Calu3 (cell line): ENCODE data around the gene CDK2AP2. TPM values are rescaled to one million over a fixed set of nuclear protein-coding genes. Genes with fewer than 3 reads are reported as not detected.
"Not testable (repeated sequence)": the region's sequence is repeated elsewhere in the genome, so short reads cannot be mapped to it uniquely, and the experiment has no call there.

ENCODE experiments used
- BruUV-seq: library from RNA; stranded (reverse); fragments of 400-500 nt; replicated peaks from 2 replicates; lab custom pipeline; 2021; lab: Mats Ljungman, UMichigan
- CTCF ChIA-PET: fragments of 300-600 bp; sonication (Branson Sonifier 250); formaldehyde crosslinking; loops from one replicate; lab custom pipeline; 2022; ENCODE audit warnings: antibody characterized with exemption; lab: Charles Lee
- DNase-seq: peaks from one replicate; pipeline ENCODE4 v3.0.0; 2022
- H3K27ac Mint-ChIP-seq: one replicate; pipeline ENCODE4 v1.8.0; 2022; ENCODE audit warnings: mixed read lengths; ENCODE audit not compliant: unreplicated experiment
- H3K27me3 Mint-ChIP-seq: one replicate; pipeline ENCODE4 v1.8.0; 2022; ENCODE audit warnings: mixed read lengths; ENCODE audit not compliant: unreplicated experiment
- H3K36me3 Mint-ChIP-seq: one replicate; pipeline ENCODE4 v1.8.0; 2022; ENCODE audit warnings: mild to moderate bottlenecking, moderate library complexity, mixed read lengths; ENCODE audit not compliant: insufficient read depth, unreplicated experiment
- H3K4me1 Mint-ChIP-seq: one replicate; pipeline ENCODE4 v1.8.0; 2022; ENCODE audit warnings: mild to moderate bottlenecking, low read depth, mixed read lengths; ENCODE audit not compliant: unreplicated experiment
- H3K4me3 Mint-ChIP-seq: one replicate; pipeline ENCODE4 v1.8.0; 2022; ENCODE audit warnings: mild to moderate bottlenecking, low read depth, moderate library complexity, mixed read lengths; ENCODE audit not compliant: unreplicated experiment
- H3K9me3 Mint-ChIP-seq: one replicate; pipeline ENCODE4 v1.8.0; 2022; ENCODE audit warnings: low read depth, mixed read lengths; ENCODE audit not compliant: unreplicated experiment
- CTCF ChIP-seq: fragments of 200-600 bp; IDR thresholded peaks from one replicate; pipeline ENCODE4 v1.8.0; 2022; ENCODE audit warnings: antibody characterized with exemption; ENCODE audit not compliant: unreplicated experiment
- intact Hi-C: fragments of 100-400 bp; cut with micrococcal nuclease; formaldehyde crosslinking; loops from one replicate; pipeline ENCODE4 v1.10.0; 2022; ENCODE audit not compliant: unreplicated experiment
- total RNA-seq: library from RNA; stranded (reverse); gene quantifications from 2 replicates; pipeline ENCODE4 v1.2.3, GENCODE V29; 2022

Gene CDK2AP2
- total RNA-seq, 1 experiment from 2014 or later: 64.7 TPM

- Mint-ChIP-seq H3K9me3 (no peaks in the 10 kb centered on the region), H3K27me3 (no peaks in the 10 kb centered on the region), H3K4me1 (peaks cover 26% of the 10 kb centered on the region), H3K27ac (no peak overlapping the region), H3K4me3 (peak overlapping the region; percentile 98), H3K36me3 (peaks cover 41% of the 10 kb centered on the region)
- no TSS peak for BruUV-seq
- TF ChIP-seq CTCF: no peak
- CTCF ChIA-PET: no interaction called here
- intact Hi-C loops: no loop called here
- DNase-seq: no peak
Measured at GRCh38 chr11:67484847-67485311, 23.1 kb downstream of the CDK2AP2 start.

- intact Hi-C loops: no loop called here
- TF ChIP-seq CTCF: no peak
- no peak overlapping the region for H3K27ac Mint-ChIP-seq
- CTCF ChIA-PET: no interaction called here
- no peaks in the 10 kb centered on the region for H3K27me3 Mint-ChIP-seq
- peak overlapping the region; percentile 98 for H3K4me3 Mint-ChIP-seq
- peaks cover 35% of the 10 kb centered on the region for H3K36me3 Mint-ChIP-seq
- no peaks in the 10 kb centered on the region for H3K9me3 Mint-ChIP-seq
- H3K4me1 Mint-ChIP-seq: peaks cover 26% of the 10 kb centered on the region
- no TSS peak for BruUV-seq
- DNase-seq: no peak
Measured at GRCh38 chr11:67483831-67484665, 23.9 kb downstream of the CDK2AP2 start.

GRCh38 chr11:67482827-67483798, 24.8 kb downstream of the CDK2AP2 start, which contains the start of gene AIP:
Gene AIP (plus strand): TSS chr11:67483026. CDS start chr11:67483159, 133 bp downstream.
- peak within 1 kb of the TSS; percentile 97 for H3K27ac Mint-ChIP-seq
- no peak for TF ChIP-seq CTCF
- peak within 1 kb of the TSS; percentile 98 for H3K4me3 Mint-ChIP-seq
- BruUV-seq: TSS peak; percentile 67
- peaks cover 26% of the 10 kb centered on the region for H3K4me1 Mint-ChIP-seq
- peaks cover 34% of the 10 kb centered on the region for H3K36me3 Mint-ChIP-seq
- peak; percentile 97 for DNase-seq
- no peaks in the 10 kb centered on the region for H3K27me3 Mint-ChIP-seq
- CTCF ChIA-PET: interaction anchor here (0.6 to 1.0 kb wide), 7 partner anchors 12 to 1832 kb away, joined by 3 to 6 read pairs (median 3); partner anchors contain the start of genes GPR152, PITPNM1 and PPP1CA
- intact Hi-C loops: no loop called here
- H3K9me3 Mint-ChIP-seq: no peaks in the 10 kb centered on the region

GRCh38 chr11:67482275-67482826, 25.6 kb downstream of the CDK2AP2 start:
- intact Hi-C loops: no loop called here
- H3K4me3 Mint-ChIP-seq: peak overlapping the region; percentile 98
- H3K4me1 Mint-ChIP-seq: peaks cover 26% of the 10 kb centered on the region
- H3K27me3 Mint-ChIP-seq: no peaks in the 10 kb centered on the region
- DNase-seq: no peak
- CTCF ChIA-PET: interaction anchor here (0.6 to 1.0 kb wide), 8 partner anchors 13 to 1831 kb away, joined by 3 to 6 read pairs (median 3); partner anchors contain the start of genes GPR152, PITPNM1 and PPP1CA
- no peaks in the 10 kb centered on the region for H3K9me3 Mint-ChIP-seq
- BruUV-seq: TSS peak; percentile 64
- peaks cover 28% of the 10 kb centered on the region for H3K36me3 Mint-ChIP-seq
- H3K27ac Mint-ChIP-seq: peak overlapping the region; percentile 97
- TF ChIP-seq CTCF: no peak

- BruUV-seq, H3K4me1 Mint-ChIP-seq, DNase-seq, H3K27me3 Mint-ChIP-seq, H3K27ac Mint-ChIP-seq, H3K36me3 Mint-ChIP-seq, H3K9me3 Mint-ChIP-seq, CTCF ChIA-PET, H3K4me3 Mint-ChIP-seq, intact Hi-C loops: not testable (repeated sequence)
Measured at GRCh38 chr11:67477344-67478050, 30.5 kb downstream of the CDK2AP2 start.
